HepG2 (cell line): Measurements from ENCODE around the gene TMEM129. TPM values are rescaled to one million over a fixed set of nuclear protein-coding genes. Genes with fewer than 3 reads are reported as not detected.

Experiments
- CC2D1A ChIP-seq: sonication (generic); formaldehyde crosslinking; IDR thresholded peaks from 2 replicates; pipeline ENCODE4 v1.8.1; 2023; ENCODE audit warnings: mild to moderate bottlenecking, missing genetic modification reagents
- FOSL1 ChIP-seq: sonication (generic); formaldehyde crosslinking; IDR thresholded peaks from 2 replicates; pipeline ENCODE4 v1.9.0; 2021; ENCODE audit warnings: missing genetic modification reagents, borderline replicate concordance
- GTF2F1 ChIP-seq: fragments of 150-350 bp; IDR thresholded peaks from 2 replicates; pipeline ENCODE4 v1.6.1; 2014; ENCODE audit warnings: low read length
- HNF4G ChIP-seq, 2 experiments: sonication (generic) in 1 of 2; formaldehyde crosslinking in 1 of 2; IDR thresholded peaks; 2 replicates each; pipeline versions ENCODE4 v1.4.0 to v1.6.1; 2011 to 2020; ENCODE audit warnings: borderline replicate concordance in 2 of 2, low read depth in 2 of 2, mild to moderate bottlenecking in 2 of 2, low read length in 1 of 2, missing genetic modification reagents in 1 of 2, moderate library complexity in 1 of 2
- HOMEZ ChIP-seq: IDR thresholded peaks from 2 replicates; pipeline ENCODE4 v1.6.1; 2016; ENCODE audit warnings: low read depth
- KDM5B ChIP-seq: sonication (generic); formaldehyde crosslinking; IDR thresholded peaks from 2 replicates; pipeline ENCODE4 v1.4.0; 2020; ENCODE audit warnings: missing genetic modification reagents, mild to moderate bottlenecking, borderline replicate concordance
- MEIS1 ChIP-seq: sonication (generic); formaldehyde crosslinking; IDR thresholded peaks from 2 replicates; pipeline ENCODE4 v1.9.0; 2021; ENCODE audit warnings: mild to moderate bottlenecking, missing genetic modification reagents, moderate library complexity, borderline replicate concordance
- MXD3 ChIP-seq: IDR thresholded peaks from 2 replicates; pipeline ENCODE4 v1.6.1; 2016; ENCODE audit warnings: mild to moderate bottlenecking, missing biosample characterization, missing genetic modification reagents
- NFIC ChIP-seq: IDR thresholded peaks from 2 replicates; pipeline ENCODE4 v1.6.1; 2012; ENCODE audit warnings: mild to moderate bottlenecking, low read length, inconsistent platforms
- NFYB ChIP-seq: sonication (generic); formaldehyde crosslinking; IDR thresholded peaks from 2 replicates; pipeline ENCODE4 v1.4.0; 2020; ENCODE audit warnings: missing genetic modification reagents
- SSRP1 ChIP-seq: IDR thresholded peaks from 2 replicates; pipeline ENCODE4 v1.6.1; 2016; ENCODE audit warnings: control low read depth
- SYNCRIP ChIP-seq: fragments of 200-400 bp; formaldehyde crosslinking; IDR thresholded peaks from 2 replicates; pipeline ENCODE4 v1.6.1; 2018; ENCODE audit warnings: mild to moderate bottlenecking, low read depth, low read length; ENCODE audit not compliant: insufficient read depth
- THYN1 ChIP-seq: sonication (generic); formaldehyde crosslinking; IDR thresholded peaks from 2 replicates; pipeline ENCODE4 v1.8.1; 2023; ENCODE audit warnings: low read depth, mild to moderate bottlenecking, moderate library complexity, missing genetic modification reagents, borderline replicate concordance
- ZFX ChIP-seq: sonication (generic); formaldehyde crosslinking; IDR thresholded peaks from 2 replicates; pipeline ENCODE4 v1.4.0; 2020; ENCODE audit warnings: mild to moderate bottlenecking, low read depth, missing genetic modification reagents, moderate library complexity
- ZMYM4 ChIP-seq: sonication (generic); formaldehyde crosslinking; IDR thresholded peaks from 2 replicates; pipeline ENCODE4 v1.8.1; 2023; ENCODE audit warnings: mild to moderate bottlenecking, missing genetic modification reagents
- ZNF282 ChIP-seq: fragments of 450-650 bp; IDR thresholded peaks from 2 replicates; pipeline ENCODE4 v1.6.1; 2018; ENCODE audit not compliant: partially characterized antibody
- ZNF501 ChIP-seq: sonication (generic); formaldehyde crosslinking; IDR thresholded peaks from 2 replicates; pipeline ENCODE4 v1.5.1; 2020; ENCODE audit warnings: mild to moderate bottlenecking, moderate library complexity, missing genetic modification reagents
- ZNF616 ChIP-seq: sonication (generic); formaldehyde crosslinking; IDR thresholded peaks from 2 replicates; pipeline ENCODE4 v1.5.0; 2020; ENCODE audit warnings: low read depth, mild to moderate bottlenecking, missing genetic modification reagents
- ZNF678 ChIP-seq: sonication (generic); formaldehyde crosslinking; IDR thresholded peaks from 2 replicates; pipeline ENCODE4 v1.4.0; 2020; ENCODE audit warnings: mild to moderate bottlenecking, missing genetic modification reagents
- ZSCAN31 ChIP-seq: sonication (generic); formaldehyde crosslinking; IDR thresholded peaks from 2 replicates; pipeline ENCODE4 v1.5.0; 2020; ENCODE audit warnings: low read depth, mild to moderate bottlenecking, missing genetic modification reagents
- ZSCAN9 ChIP-seq: IDR thresholded peaks from 2 replicates; pipeline ENCODE4 v1.6.1; 2016; ENCODE audit warnings: borderline replicate concordance
- polyA plus RNA-seq, 8 experiments: library from polyadenylated mRNA; depleted of rRNA in 3 of 8; stranded (reverse) in 7 of 8; unstranded in 1 of 8; fragments of >200 nt; fragmentation: Illumina TruSeq in 4 of 8; extraction: Trizol in 4 of 8; gene quantifications; 2 replicates each; pipeline versions ENCODE4 v1.2.1 to v1.2.3, GENCODE V29; 2011 to 2016; ENCODE audit warnings: low read depth in 4 of 8, missing spikeins in 1 of 8, mixed read lengths in 1 of 8; ENCODE audit not compliant: insufficient read depth in 1 of 8
- total RNA-seq, 5 experiments: library from RNA; depleted of rRNA; stranded (reverse); fragments of >200 nt; fragmentation: Illumina TruSeq; extraction: Trizol; gene quantifications; 2 replicates each; pipeline ENCODE4 v1.2.3, GENCODE V29; 2016; ENCODE audit warnings: low read depth in 1 of 5
- TF ChIP-seq, protein P1 (sequence below): fragments of 450-650 bp; IDR thresholded peaks from 2 replicates; pipeline ENCODE4 v1.6.1; 2016
- TF ChIP-seq, protein P2 (sequence below): sonication (generic); formaldehyde crosslinking; IDR thresholded peaks from 2 replicates; pipeline ENCODE4 v1.4.0; 2020; ENCODE audit warnings: missing genetic modification reagents
- TF ChIP-seq, protein P3 (sequence below): sonication (generic); formaldehyde crosslinking; IDR thresholded peaks from 2 replicates; pipeline ENCODE4 v1.5.1; 2020; ENCODE audit warnings: mild to moderate bottlenecking, missing genetic modification reagents, borderline replicate concordance

Gene TMEM129
- total and polyA plus RNA-seq, 2 of the 13 experiments (the other 11 are each of a cell fraction or from before 2014, with no cell fraction given), result 19.0 to 25.8 TPM

DNA sequence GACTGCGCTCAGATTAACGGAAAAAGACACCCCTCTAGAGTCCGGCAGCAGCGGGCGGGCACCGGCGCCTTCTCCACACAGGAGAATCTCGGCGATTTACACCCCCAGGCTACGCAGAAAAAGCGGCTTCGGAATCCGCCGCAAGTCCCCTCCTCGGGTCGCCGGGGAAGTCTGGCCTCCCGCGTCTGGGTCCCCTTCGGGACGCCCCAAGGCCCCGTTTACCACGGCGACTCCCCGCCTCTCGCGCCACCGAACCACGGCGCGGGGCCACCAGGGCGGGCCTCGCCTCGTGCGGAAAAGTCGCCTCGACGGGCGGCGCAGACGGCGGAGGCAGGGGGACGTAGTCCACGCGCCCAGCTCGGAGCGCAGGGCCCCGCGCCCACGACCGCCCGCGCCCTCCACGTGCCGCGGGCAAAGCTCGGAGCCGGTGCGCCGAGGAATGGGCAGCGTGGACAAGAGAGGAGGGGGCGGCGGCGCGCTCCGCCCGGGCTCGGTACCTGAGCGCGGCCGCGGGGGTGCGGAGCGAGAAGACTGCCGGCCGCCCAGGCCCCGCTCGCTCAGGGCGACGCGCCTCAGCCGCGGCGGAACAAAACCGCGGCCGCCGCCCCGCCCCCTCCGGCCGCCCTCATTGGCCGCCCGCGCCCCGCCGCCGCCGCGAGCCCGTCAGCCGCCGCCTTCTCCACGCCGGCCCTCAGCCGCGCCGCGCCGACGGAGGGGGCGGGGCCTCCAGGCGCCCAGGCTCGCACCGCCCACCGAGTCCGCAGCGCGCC, 37.2 kb downstream of the TMEM129 start, which contains the start of gene FAM53A (continued):
- TF ChIP-seq, protein P1, sequence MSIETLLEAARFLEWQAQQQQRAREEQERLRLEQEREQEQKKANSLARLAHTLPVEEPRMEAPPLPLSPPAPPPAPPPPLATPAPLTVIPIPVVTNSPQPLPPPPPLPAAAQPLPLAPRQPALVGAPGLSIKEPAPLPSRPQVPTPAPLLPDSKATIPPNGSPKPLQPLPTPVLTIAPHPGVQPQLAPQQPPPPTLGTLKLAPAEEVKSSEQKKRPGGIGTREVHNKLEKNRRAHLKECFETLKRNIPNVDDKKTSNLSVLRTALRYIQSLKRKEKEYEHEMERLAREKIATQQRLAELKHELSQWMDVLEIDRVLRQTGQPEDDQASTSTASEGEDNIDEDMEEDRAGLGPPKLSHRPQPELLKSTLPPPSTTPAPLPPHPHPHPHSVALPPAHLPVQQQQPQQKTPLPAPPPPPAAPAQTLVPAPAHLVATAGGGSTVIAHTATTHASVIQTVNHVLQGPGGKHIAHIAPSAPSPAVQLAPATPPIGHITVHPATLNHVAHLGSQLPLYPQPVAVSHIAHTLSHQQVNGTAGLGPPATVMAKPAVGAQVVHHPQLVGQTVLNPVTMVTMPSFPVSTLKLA, result no peak
- TF ChIP-seq KDM5B (CRISPR knock-in tag) (peak; percentile 61; the same call in 1 of the 2 replicates), NFYB (CRISPR knock-in tag) (no peak), SSRP1 (no peak), THYN1 (CRISPR knock-in tag) (no peak), NFIC (no peak), SYNCRIP (no peak), MXD3 (CRISPR knock-in tag) (peak; percentile 51; the same call in 1 of the 2 replicates), CC2D1A (CRISPR knock-in tag) (no peak), FOSL1 (CRISPR knock-in tag) (no peak), ZSCAN9 (no peak), ZNF501 (CRISPR knock-in tag) (no peak), MEIS1 (CRISPR knock-in tag) (no peak), ZMYM4 (CRISPR knock-in tag) (peak; percentile 30; the same call in 1 of the 2 replicates), GTF2F1 (no peak), ZSCAN31 (0 out of 2 replicates have a peak, but pooled peaks have one; percentile 11), ZNF616 (CRISPR knock-in tag) (no peak), HOMEZ (CRISPR knock-in tag) (no peak), HNF4G (IDR thresholded peaks at IDR 0.05; ENCODE audit: borderline replicate concordance, low read depth, low read length) (no peak), HNF4G (CRISPR knock-in tag; IDR thresholded peaks at IDR 0.05; ENCODE audit: borderline replicate concordance, low read depth) (no peak), ZNF678 (CRISPR knock-in tag) (0 out of 2 replicates have a peak, but pooled peaks have one; percentile 32), ZFX (CRISPR knock-in tag) (peak; percentile 40; the same call in 1 of the 2 replicates), ZNF282 (no peak)
- TF ChIP-seq, protein P2, sequence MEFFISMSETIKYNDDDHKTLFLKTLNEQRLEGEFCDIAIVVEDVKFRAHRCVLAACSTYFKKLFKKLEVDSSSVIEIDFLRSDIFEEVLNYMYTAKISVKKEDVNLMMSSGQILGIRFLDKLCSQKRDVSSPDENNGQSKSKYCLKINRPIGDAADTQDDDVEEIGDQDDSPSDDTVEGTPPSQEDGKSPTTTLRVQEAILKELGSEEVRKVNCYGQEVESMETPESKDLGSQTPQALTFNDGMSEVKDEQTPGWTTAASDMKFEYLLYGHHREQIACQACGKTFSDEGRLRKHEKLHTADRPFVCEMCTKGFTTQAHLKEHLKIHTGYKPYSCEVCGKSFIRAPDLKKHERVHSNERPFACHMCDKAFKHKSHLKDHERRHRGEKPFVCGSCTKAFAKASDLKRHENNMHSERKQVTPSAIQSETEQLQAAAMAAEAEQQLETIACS (CRISPR knock-in tag), result no peak
- TF ChIP-seq, protein P3, sequence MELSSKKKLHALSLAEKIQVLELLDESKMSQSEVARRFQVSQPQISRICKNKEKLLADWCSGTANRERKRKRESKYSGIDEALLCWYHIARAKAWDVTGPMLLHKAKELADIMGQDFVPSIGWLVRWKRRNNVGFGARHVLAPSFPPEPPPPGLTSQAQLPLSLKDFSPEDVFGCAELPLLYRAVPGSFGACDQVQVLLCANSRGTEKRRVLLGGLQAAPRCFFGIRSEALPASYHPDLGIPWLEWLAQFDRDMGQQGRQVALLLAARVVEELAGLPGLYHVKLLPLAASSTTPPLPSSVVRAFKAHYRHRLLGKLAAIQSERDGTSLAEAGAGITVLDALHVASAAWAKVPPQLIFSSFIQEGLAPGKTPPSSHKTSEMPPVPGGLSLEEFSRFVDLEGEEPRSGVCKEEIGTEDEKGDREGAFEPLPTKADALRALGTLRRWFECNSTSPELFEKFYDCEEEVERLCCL, result no peak
